Kidney epithelial cell (primary cell): ENCODE measurements around the gene PRKAR2B. TPM values are rescaled to one million over a fixed set of nuclear protein-coding genes. Genes with fewer than 3 reads are reported as not detected.

Source experiments
- DNase-seq: peaks from one replicate; pipeline ENCODE4 v3.0.0-alpha.2; 2010; ENCODE audit warnings: low read depth
- H3K27me3 ChIP-seq: 2 replicates; pipeline ENCODE4 v1.6.0; 2011; ENCODE audit warnings: low read length; ENCODE audit not compliant: control insufficient read depth, insufficient read depth
- H3K36me3 ChIP-seq: 2 replicates; pipeline ENCODE4 v1.5.1; 2011; ENCODE audit warnings: low read length; ENCODE audit not compliant: control insufficient read depth, insufficient read depth
- H3K4me3 ChIP-seq: 2 replicates; pipeline ENCODE4 v1.5.1; 2011; ENCODE audit warnings: low read depth, mild to moderate bottlenecking, control low read depth, low read length
- CTCF ChIP-seq: IDR thresholded peaks from 2 replicates; pipeline ENCODE4 v1.5.1; 2011; ENCODE audit warnings: mild to moderate bottlenecking, moderate library complexity, low read length, control low read depth, inconsistent platforms; ENCODE audit not compliant: insufficient read depth, poor library complexity, severe bottlenecking
- total RNA-seq: library from RNA; depleted of rRNA; stranded (reverse); fragments of >200 nt; gene quantifications from 2 replicates; pipeline ENCODE4 v1.2.3, GENCODE V29; 2015

The PRKAR2B gene
- total RNA-seq, 1 donor from 2014 or later: 3.7 TPM

- no peaks in the 10 kb centered on the region for H3K27me3 ChIP-seq
- H3K36me3 ChIP-seq: no peaks in the 10 kb centered on the region
- no peak for TF ChIP-seq CTCF
- H3K4me3 ChIP-seq: no peak overlapping the region
- no peak for DNase-seq
Measured at GRCh38 chr7:107164092-107164491, 119.6 kb downstream of the PRKAR2B start.

- no peak for TF ChIP-seq CTCF
- Histone ChIP-seq H3K36me3 (no peaks in the 10 kb centered on the region), H3K27me3 (no peaks in the 10 kb centered on the region), H3K4me3 (no peak overlapping the region)
- no peak for DNase-seq
Measured at GRCh38 chr7:107165341-107165740, 120.8 kb downstream of the PRKAR2B start.

- peak overlapping the region; percentile 55 for H3K4me3 ChIP-seq
- DNase-seq: no peak
- H3K36me3 ChIP-seq: no peaks in the 10 kb centered on the region
- no peaks in the 10 kb centered on the region for H3K27me3 ChIP-seq
- no peak for TF ChIP-seq CTCF
Measured at GRCh38 chr7:107166736-107167426, 122.4 kb downstream of the PRKAR2B start.

GRCh38 chr7:107167483-107168232 lies 123.2 kb downstream of the PRKAR2B start:
- peak overlapping the region; percentile 55 for H3K4me3 ChIP-seq
- TF ChIP-seq CTCF: peak; percentile 35
- DNase-seq: peak; percentile 72
- no peaks in the 10 kb centered on the region for H3K27me3 ChIP-seq
- H3K36me3 ChIP-seq: no peaks in the 10 kb centered on the region

GRCh38 chr7:107168233-107169119 lies 124.0 kb downstream of the PRKAR2B start, which contains the start of gene HBP1:
TSS of gene HBP1 (plus strand) at chr7:107169003. CDS start at chr7:107179894, 10,891 bp downstream.
- H3K36me3 ChIP-seq: no peaks in the 10 kb centered on the region
- TF ChIP-seq CTCF: no peak
- peak within 1 kb of the TSS; percentile 97 for H3K4me3 ChIP-seq
- no peaks in the 10 kb centered on the region for H3K27me3 ChIP-seq
- peak; percentile 99 for DNase-seq
